Upper lobe of right lung (tissue), 1 donor: Measurements from ENCODE around the gene TRIM25. TPM values are rescaled to one million over a fixed set of nuclear protein-coding genes. Genes with fewer than 3 reads are reported as not detected.
"Not testable (repeated sequence)": the region's sequence is repeated elsewhere in the genome, so short reads cannot be mapped to it uniquely, and the experiment has no call there.

Experiments used
- ATAC-seq: fragments of 200-7000 bp; cut with Tn5 transposase; one replicate; pipeline ENCODE4 v1.9.1; 2020; ENCODE audit warnings: mild to moderate bottlenecking, moderate library complexity
- DNase-seq: peaks from one replicate; pipeline ENCODE4 v3.0.0-alpha.2; 2020
- H3K27ac ChIP-seq: fragments of 200-600 bp; one replicate; pipeline ENCODE4 v1.8.0; 2022
- H3K27me3 ChIP-seq: fragments of 200-600 bp; one replicate; pipeline ENCODE4 v1.8.0; 2022; ENCODE audit warnings: mild to moderate bottlenecking
- H3K36me3 ChIP-seq: fragments of 200-600 bp; one replicate; pipeline ENCODE4 v1.8.0; 2022
- H3K4me1 ChIP-seq: fragments of 200-600 bp; one replicate; pipeline ENCODE4 v1.8.0; 2022
- H3K4me3 ChIP-seq: fragments of 200-600 bp; one replicate; pipeline ENCODE4 v1.8.0; 2022; ENCODE audit warnings: mild to moderate bottlenecking
- H3K9me3 ChIP-seq: fragments of 200-600 bp; one replicate; pipeline ENCODE4 v1.8.0; 2022
- intact Hi-C: fragments of 100-400 bp; cut with DNase I; formaldehyde crosslinking; loops from one replicate; pipeline ENCODE4 v1.11.0; 2022
- total RNA-seq: library from RNA; stranded (reverse); fragmentation: NEBNext Ultra II Directional; extraction: Animal tissue kit (Norgen Biotek cat#: 25700); gene quantifications from one replicate; pipeline ENCODE4 v1.2.1, GENCODE V29; 2021
- TF ChIP-seq, protein P1 (sequence below): fragments of 200-600 bp; IDR thresholded peaks from one replicate; pipeline ENCODE4 v1.8.0; 2022; ENCODE audit warnings: antibody characterized with exemption
- donor health status: DM: no; HTN: yes; CAD: no; lungs with severe emphysema.

TRIM25 gene
- total RNA-seq, 1 donor from 2014 or later: 89.3 TPM

DNA sequence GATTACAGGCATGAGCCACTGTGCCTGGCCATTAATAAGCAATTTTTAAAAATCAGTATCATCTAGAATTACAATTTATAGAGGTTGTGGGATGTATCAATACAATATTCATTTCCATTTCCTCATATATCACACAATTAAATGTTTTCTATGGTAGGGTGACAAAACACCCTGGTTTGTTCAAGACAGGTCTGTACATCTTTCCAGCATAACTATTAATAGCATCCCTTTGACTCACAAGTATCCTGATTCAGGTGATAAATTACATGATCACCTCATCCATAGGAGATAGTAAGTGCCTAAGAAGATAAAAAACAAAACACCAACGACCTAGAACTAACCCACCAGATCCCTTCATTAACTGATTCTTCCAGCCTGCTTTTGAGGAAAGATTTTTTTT is 33.9 kb upstream of the TRIM25 start:
- Histone ChIP-seq H3K36me3 (peaks cover 77% of the 10 kb centered on the region), H3K4me1 (no peaks in the 10 kb centered on the region), H3K4me3 (no peak overlapping the region), H3K27me3 (no peaks in the 10 kb centered on the region), H3K9me3 (no peaks in the 10 kb centered on the region), H3K27ac (no peak overlapping the region)
- no peak for ATAC-seq
- intact Hi-C loops: no loop called here
- TF ChIP-seq, protein P1, sequence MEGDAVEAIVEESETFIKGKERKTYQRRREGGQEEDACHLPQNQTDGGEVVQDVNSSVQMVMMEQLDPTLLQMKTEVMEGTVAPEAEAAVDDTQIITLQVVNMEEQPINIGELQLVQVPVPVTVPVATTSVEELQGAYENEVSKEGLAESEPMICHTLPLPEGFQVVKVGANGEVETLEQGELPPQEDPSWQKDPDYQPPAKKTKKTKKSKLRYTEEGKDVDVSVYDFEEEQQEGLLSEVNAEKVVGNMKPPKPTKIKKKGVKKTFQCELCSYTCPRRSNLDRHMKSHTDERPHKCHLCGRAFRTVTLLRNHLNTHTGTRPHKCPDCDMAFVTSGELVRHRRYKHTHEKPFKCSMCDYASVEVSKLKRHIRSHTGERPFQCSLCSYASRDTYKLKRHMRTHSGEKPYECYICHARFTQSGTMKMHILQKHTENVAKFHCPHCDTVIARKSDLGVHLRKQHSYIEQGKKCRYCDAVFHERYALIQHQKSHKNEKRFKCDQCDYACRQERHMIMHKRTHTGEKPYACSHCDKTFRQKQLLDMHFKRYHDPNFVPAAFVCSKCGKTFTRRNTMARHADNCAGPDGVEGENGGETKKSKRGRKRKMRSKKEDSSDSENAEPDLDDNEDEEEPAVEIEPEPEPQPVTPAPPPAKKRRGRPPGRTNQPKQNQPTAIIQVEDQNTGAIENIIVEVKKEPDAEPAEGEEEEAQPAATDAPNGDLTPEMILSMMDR: no peak
- no peak for DNase-seq

DNA sequence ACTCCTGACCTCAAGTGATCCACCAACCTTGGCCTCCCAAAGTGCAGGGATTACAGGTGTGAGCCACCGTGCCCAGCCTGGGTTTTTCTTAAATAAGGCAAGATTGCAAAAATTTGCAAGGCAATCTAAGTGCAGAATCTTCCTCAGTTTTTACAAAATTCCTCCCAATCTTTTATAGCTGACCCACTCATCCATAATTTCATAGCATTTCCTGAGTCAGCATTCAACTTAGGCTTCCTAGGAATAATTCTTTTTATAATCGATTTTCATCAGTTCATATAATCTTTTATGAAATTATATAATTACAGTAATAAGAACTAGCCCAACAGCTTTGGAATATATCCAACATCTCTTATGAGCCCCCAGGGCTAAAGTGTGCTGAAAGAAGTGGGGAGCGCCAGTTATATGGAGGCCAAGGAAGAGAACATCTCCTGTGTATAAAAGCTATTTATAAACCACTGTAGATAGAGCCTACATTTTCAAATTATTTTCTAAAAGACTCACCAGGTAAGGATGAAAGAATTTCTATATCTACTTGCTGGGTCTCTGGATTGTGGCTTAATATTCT is 32.2 kb upstream of the TRIM25 start:
- Histone ChIP-seq H3K4me1 (no peaks in the 10 kb centered on the region), H3K4me3 (no peak overlapping the region), H3K27ac (no peak overlapping the region), H3K9me3 (no peaks in the 10 kb centered on the region), H3K27me3 (no peaks in the 10 kb centered on the region), H3K36me3 (peaks cover 94% of the 10 kb centered on the region)
- ATAC-seq (no peak), DNase-seq (no peak)
- TF ChIP-seq, protein P1: no peak
- intact Hi-C loops: no loop called here

DNA sequence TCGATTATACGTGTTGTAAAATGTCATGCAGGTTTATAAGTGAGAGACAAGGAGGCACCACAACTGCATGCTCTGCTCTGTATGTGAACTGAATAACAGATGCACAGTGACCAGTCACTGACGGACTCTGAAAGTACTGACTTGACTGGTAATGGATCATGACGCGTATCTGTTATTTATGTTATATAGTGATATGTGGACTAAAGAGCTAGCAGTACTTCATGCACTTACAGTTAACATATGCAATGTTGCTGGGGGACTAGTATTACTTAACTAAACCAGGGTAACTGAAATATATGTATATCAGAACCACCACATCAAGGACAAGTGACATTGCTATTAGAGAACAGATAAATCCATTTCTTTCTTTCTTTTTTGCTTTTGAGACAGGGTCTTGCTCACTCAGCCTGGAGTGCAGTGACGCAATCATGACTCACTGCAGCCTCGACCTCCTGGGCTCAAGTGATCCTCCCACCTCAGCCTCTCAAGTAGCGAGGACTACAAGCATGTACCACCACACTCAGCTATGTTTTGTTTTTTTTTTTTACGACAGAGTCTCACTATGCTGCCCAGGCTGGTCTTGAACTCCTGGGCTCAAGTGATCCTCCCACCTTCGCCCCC is 29.8 kb upstream of the TRIM25 start:
- ATAC-seq (no peak), DNase-seq (no peak)
- Histone ChIP-seq H3K4me1 (no peaks in the 10 kb centered on the region), H3K27me3 (no peaks in the 10 kb centered on the region), H3K9me3 (no peaks in the 10 kb centered on the region), H3K4me3 (no peak overlapping the region), H3K36me3 (peaks cover 88% of the 10 kb centered on the region), H3K27ac (no peak overlapping the region)
- intact Hi-C loops: loop anchor here (5.0 kb wide), 1 partner anchor 126 kb away; no protein-coding TSS in a partner anchor
- TF ChIP-seq, protein P1: no peak

DNA sequence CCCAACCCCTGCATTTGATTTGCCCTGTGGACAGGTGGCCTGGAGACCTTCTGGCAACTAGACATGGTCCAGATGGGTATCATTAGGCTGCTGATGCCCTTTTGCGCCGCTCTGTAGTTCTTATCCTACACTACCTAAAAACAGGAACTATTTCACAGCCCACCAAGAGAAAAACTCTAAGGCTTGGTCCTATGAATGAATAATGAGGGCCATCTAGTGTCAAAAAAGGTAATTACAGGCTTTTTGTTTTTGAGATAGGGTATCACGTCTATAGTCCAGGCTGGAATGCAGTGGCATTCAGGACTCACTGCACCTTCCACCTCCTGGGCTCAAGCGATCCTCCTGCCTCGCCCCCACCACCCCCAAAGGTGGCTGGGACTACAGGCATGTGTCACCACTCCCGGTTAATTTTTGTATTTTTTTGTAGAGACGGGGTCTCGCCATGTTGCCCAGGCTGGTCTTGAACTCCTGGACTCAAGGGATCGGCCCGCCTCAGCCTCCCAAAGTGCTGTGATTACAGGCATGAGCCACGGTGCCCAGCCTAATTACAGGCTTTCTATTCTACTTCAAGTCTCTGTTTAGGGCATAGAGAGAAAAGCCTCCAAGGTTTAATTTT is 26.1 kb upstream of the TRIM25 start:
- Histone ChIP-seq H3K36me3 (peaks cover 81% of the 10 kb centered on the region), H3K27me3 (no peaks in the 10 kb centered on the region), H3K4me3 (no peak overlapping the region), H3K9me3 (no peaks in the 10 kb centered on the region), H3K27ac (no peak overlapping the region), H3K4me1 (no peaks in the 10 kb centered on the region)
- ATAC-seq (peak; percentile 89), DNase-seq (no peak)
- TF ChIP-seq, protein P1: peak; percentile 73
- intact Hi-C loops: loop anchor here (5.0 kb wide), 1 partner anchor 123 kb away; no protein-coding TSS in a partner anchor

DNA sequence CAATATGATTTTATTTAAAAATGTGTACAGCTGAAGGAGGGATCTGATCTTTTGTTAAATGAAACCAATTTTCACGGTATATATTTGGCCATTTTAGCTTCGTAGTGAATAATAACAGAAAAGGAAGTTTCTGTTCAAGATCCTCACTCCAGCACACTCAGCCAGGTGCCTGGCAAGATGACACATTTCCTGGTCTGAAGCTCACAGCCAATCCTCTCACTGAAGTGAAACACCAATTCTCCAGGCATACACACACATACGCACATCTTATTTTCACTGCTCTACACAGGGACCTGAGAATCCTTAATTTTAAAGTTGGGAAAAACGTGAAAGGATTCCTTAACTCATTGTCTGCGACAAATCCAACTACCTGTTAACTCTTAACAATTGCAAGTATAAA is 24.4 kb upstream of the TRIM25 start:
- H3K4me3 ChIP-seq, ATAC-seq, H3K4me1 ChIP-seq, intact Hi-C loops, H3K27ac ChIP-seq, H3K9me3 ChIP-seq, H3K27me3 ChIP-seq, DNase-seq: not testable (repeated sequence)
- peaks cover 76% of the 10 kb centered on the region for H3K36me3 ChIP-seq

DNA sequence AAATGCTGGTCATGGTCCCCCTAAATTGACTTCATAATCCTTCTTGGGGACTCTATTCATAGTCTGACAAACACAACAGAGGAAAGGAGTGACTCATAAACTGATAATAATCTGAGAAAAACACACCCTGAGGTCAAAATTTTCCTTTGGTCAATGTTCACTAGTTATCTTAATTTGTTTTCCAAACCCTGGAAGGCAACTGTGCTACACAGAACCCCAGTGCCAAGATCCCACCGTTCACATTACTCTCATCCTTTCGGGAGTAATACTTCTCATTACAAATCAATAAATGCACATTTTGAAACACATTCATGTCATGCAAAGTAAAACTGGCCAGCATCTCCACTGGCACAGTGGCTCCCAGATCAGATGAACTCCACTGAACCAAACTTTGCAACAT is 23.8 kb upstream of the TRIM25 start:
- Histone ChIP-seq H3K4me1 (no peaks in the 10 kb centered on the region), H3K36me3 (peaks cover 73% of the 10 kb centered on the region), H3K27me3 (no peaks in the 10 kb centered on the region), H3K27ac (no peak overlapping the region), H3K4me3 (no peak overlapping the region), H3K9me3 (no peaks in the 10 kb centered on the region)
- DNase-seq (no peak), ATAC-seq (no peak)
- TF ChIP-seq, protein P1: no peak
- intact Hi-C loops: no loop called here
